Trophoblast cell (in vitro differentiated cells and primary cell): Measurements from ENCODE around the gene SPAG17.
A peak's percentile ranks its signal among the peaks of the same experiment; 100 is the strongest.

Experiments
- DNase-seq, 2 donors: peaks; one replicate each; pipeline ENCODE4 v3.0.0-alpha.2; 2016
- H2AFZ ChIP-seq: 2 replicates; pipeline ENCODE4 v1.6.1; 2013; ENCODE audit warnings: low read length, moderate library complexity, mild to moderate bottlenecking; ENCODE audit not compliant: insufficient read depth, poor library complexity
- H2AK5ac ChIP-seq: 2 replicates; pipeline ENCODE4 v1.6.1; 2013; ENCODE audit warnings: mild to moderate bottlenecking, low read length
- H2BK120ac ChIP-seq: 2 replicates; pipeline ENCODE4 v1.6.1; 2013; ENCODE audit warnings: low read length, mild to moderate bottlenecking, moderate library complexity; ENCODE audit not compliant: insufficient read depth, poor library complexity
- H2BK12ac ChIP-seq: 2 replicates; pipeline ENCODE4 v1.6.1; 2013; ENCODE audit warnings: mild to moderate bottlenecking, low read length, moderate library complexity
- H2BK5ac ChIP-seq: 2 replicates; pipeline ENCODE4 v1.6.1; 2013; ENCODE audit warnings: low read length, low read depth, moderate library complexity, mild to moderate bottlenecking; ENCODE audit not compliant: poor library complexity
- H3K14ac ChIP-seq: 2 replicates; pipeline ENCODE4 v1.6.1; 2013; ENCODE audit warnings: mild to moderate bottlenecking, low read length
- H3K18ac ChIP-seq: 2 replicates; pipeline ENCODE4 v1.6.1; 2013; ENCODE audit warnings: mild to moderate bottlenecking, low read length
- H3K23ac ChIP-seq: 2 replicates; pipeline ENCODE4 v1.6.1; 2013; ENCODE audit warnings: low read length
- H3K27ac ChIP-seq: 2 replicates; pipeline ENCODE4 v1.5.1; 2013; ENCODE audit warnings: low read depth, mild to moderate bottlenecking, inconsistent platforms, low read length, moderate library complexity
- H3K27me3 ChIP-seq: 2 replicates; pipeline ENCODE4 v1.6.1; 2013; ENCODE audit warnings: inconsistent platforms, mild to moderate bottlenecking, low read length, moderate library complexity; ENCODE audit not compliant: insufficient read depth
- H3K36me3 ChIP-seq, 2 experiments: 1 replicate in 1 of 2; 2 replicates in 1 of 2; pipeline ENCODE4 v1.6.1; 2013; ENCODE audit warnings: low read length in 2 of 2, mild to moderate bottlenecking in 2 of 2, moderate library complexity in 1 of 2; ENCODE audit not compliant: insufficient read depth in 2 of 2, control insufficient read depth in 1 of 2
- H3K4ac ChIP-seq: 2 replicates; pipeline ENCODE4 v1.6.1; 2013; ENCODE audit warnings: low read depth, mild to moderate bottlenecking, low read length, moderate library complexity
- H3K4me1 ChIP-seq, 2 experiments: 1 replicate in 1 of 2; 2 replicates in 1 of 2; pipeline ENCODE4 v1.6.1; 2013; ENCODE audit warnings: low read length in 2 of 2, mild to moderate bottlenecking in 2 of 2, moderate library complexity in 1 of 2; ENCODE audit not compliant: insufficient read depth in 2 of 2, control insufficient read depth in 1 of 2
- H3K4me2 ChIP-seq: 2 replicates; pipeline ENCODE4 v1.6.1; 2013; ENCODE audit warnings: inconsistent platforms, mild to moderate bottlenecking, low read length, moderate library complexity
- H3K4me3 ChIP-seq: 2 replicates; pipeline ENCODE4 v1.5.1; 2013; ENCODE audit warnings: mild to moderate bottlenecking, low read depth, low read length, inconsistent platforms
- H3K79me1 ChIP-seq: one replicate; pipeline ENCODE4 v1.6.1; 2013; ENCODE audit warnings: low read length
- H3K79me2 ChIP-seq: 2 replicates; pipeline ENCODE4 v1.6.1; 2013; ENCODE audit warnings: low read length, mild to moderate bottlenecking; ENCODE audit not compliant: control insufficient read depth, insufficient read depth, poor library complexity
- H3K9ac ChIP-seq: 2 replicates; pipeline ENCODE4 v1.6.1; 2013; ENCODE audit warnings: mild to moderate bottlenecking, low read length
- H3K9me3 ChIP-seq: 2 replicates; pipeline ENCODE4 v1.6.1; 2013; ENCODE audit warnings: low read depth, mild to moderate bottlenecking, control low read depth, inconsistent platforms, low read length; ENCODE audit not compliant: insufficient read depth
- H4K12ac ChIP-seq: 2 replicates; pipeline ENCODE4 v1.6.1; 2013; ENCODE audit warnings: low read depth, mild to moderate bottlenecking, low read length, moderate library complexity
- H4K8ac ChIP-seq: 2 replicates; pipeline ENCODE4 v1.6.1; 2013; ENCODE audit warnings: low read depth, mild to moderate bottlenecking, low read length, moderate library complexity
- H4K91ac ChIP-seq: one replicate; pipeline ENCODE4 v1.6.1; 2013; ENCODE audit warnings: low read depth, mild to moderate bottlenecking, low read length, moderate library complexity
- WGBS: extraction: QIAGEN DNeasy Blood & Tissue Kit; methylation state at CpG from one replicate; pipeline ENCODE4 v1.1.7; 2013; ENCODE audit warnings: missing lambda C conversion rate; ENCODE audit not compliant: insufficient read length, insufficient coverage; ENCODE audit errors: extremely low coverage; 5-methylcytosine and 5-hydroxymethylcytosine counted together

SPAG17 gene

GRCh38 chr1:118143121-118143520 lies 41.9 kb downstream of the SPAG17 start:
- H4K91ac ChIP-seq = no peak overlapping the region
- no peak overlapping the region for H2AK5ac ChIP-seq
- no peak overlapping the region for H2AFZ ChIP-seq
- peaks cover 0 to 1% of the 10 kb centered on the region in 2 experiments for H3K4me1 ChIP-seq
- H4K8ac ChIP-seq = no peak overlapping the region
- H3K9ac ChIP-seq = no peak overlapping the region
- H3K18ac ChIP-seq = no peak overlapping the region
- no peaks in the 10 kb centered on the region for H3K9me3 ChIP-seq
- no peak overlapping the region for H3K27ac ChIP-seq
- no peak overlapping the region for H3K4me3 ChIP-seq
- H3K23ac ChIP-seq = no peak overlapping the region
- H4K12ac ChIP-seq = no peak overlapping the region
- no peaks in the 10 kb centered on the region for H3K36me3 ChIP-seq
- H3K4ac ChIP-seq = no peak overlapping the region
- no peaks in the 10 kb centered on the region for H3K79me2 ChIP-seq
- H3K14ac ChIP-seq = no peak overlapping the region
- WGBS = no CpG with 5 or more reads among the region's 1 CpG
- no peaks in the 10 kb centered on the region for H3K79me1 ChIP-seq
- H3K27me3 ChIP-seq = no peaks in the 10 kb centered on the region
- DNase-seq = peak in 1 of 2 donors; percentile 84
- no peak overlapping the region for H3K4me2 ChIP-seq
- no peak overlapping the region for H2BK5ac ChIP-seq
- no peak overlapping the region for H2BK12ac ChIP-seq
- H2BK120ac ChIP-seq = no peak overlapping the region

DNA sequence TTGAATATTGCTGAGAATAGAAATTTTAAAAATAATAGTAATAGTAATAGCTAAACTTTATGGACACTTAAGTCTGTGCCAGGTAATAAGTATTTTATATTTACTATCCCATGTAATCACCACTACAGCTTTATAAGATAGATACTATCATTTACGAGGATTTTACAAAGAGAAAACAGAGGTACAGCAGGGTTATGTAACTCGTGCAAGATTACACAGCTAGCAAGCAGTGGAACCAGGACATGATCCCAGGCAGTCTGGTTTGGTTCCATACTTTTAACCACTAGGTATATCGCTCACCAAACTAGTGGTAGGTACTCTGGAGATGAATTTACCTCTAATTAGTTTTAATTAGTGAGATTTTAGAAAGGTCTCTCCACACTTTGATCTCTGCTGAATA lies 42.5 kb downstream of the SPAG17 start:
- Histone ChIP-seq H2BK12ac (no peak overlapping the region), H3K9me3 (no peaks in the 10 kb centered on the region), H3K36me3 (no peaks in the 10 kb centered on the region), H3K18ac (no peak overlapping the region), H3K4me1 (no peaks in the 10 kb centered on the region), H3K23ac (no peak overlapping the region), H4K8ac (no peak overlapping the region), H3K9ac (no peak overlapping the region), H2AK5ac (no peak overlapping the region), H3K4me3 (no peak overlapping the region), H3K27ac (no peak overlapping the region), H4K12ac (no peak overlapping the region), H3K27me3 (no peaks in the 10 kb centered on the region), H3K79me2 (no peaks in the 10 kb centered on the region), H4K91ac (no peak overlapping the region), H2AFZ (no peak overlapping the region), H3K14ac (no peak overlapping the region), H2BK120ac (no peak overlapping the region), H3K79me1 (no peaks in the 10 kb centered on the region), H2BK5ac (no peak overlapping the region), H3K4ac (no peak overlapping the region), H3K4me2 (no peak overlapping the region)
- WGBS = no CpG with 5 or more reads among the region's 3 CpGs
- no peak for DNase-seq

GRCh38 chr1:118137900-118138299 lies 47.1 kb downstream of the SPAG17 start:
- Histone ChIP-seq H3K4me3 (no peak overlapping the region), H3K79me1 (no peaks in the 10 kb centered on the region), H4K8ac (no peak overlapping the region), H4K12ac (no peak overlapping the region), H3K4me2 (no peak overlapping the region), H3K9me3 (no peaks in the 10 kb centered on the region), H2BK120ac (no peak overlapping the region), H3K14ac (no peak overlapping the region), H4K91ac (no peak overlapping the region), H3K9ac (no peak overlapping the region), H3K27me3 (no peaks in the 10 kb centered on the region), H3K79me2 (no peaks in the 10 kb centered on the region), H3K27ac (no peak overlapping the region), H2BK12ac (no peak overlapping the region), H3K4me1 (peaks cover 1 to 3% of the 10 kb centered on the region in 2 experiments), H2BK5ac (no peak overlapping the region), H3K36me3 (no peaks in the 10 kb centered on the region), H3K18ac (no peak overlapping the region), H3K23ac (no peak overlapping the region), H3K4ac (no peak overlapping the region), H2AK5ac (no peak overlapping the region), H2AFZ (no peak overlapping the region)
- no peak for DNase-seq
- no CpG with 5 or more reads among the region's 3 CpGs for WGBS

- no peak overlapping the region for H2AFZ ChIP-seq
- H3K9ac ChIP-seq = no peak overlapping the region
- H3K9me3 ChIP-seq = no peaks in the 10 kb centered on the region
- DNase-seq = peak; percentile 34 to 43
- H3K4me1 ChIP-seq = peaks cover 1 to 3% of the 10 kb centered on the region in 2 experiments
- no CpG with 5 or more reads among the region's 8 CpGs for WGBS
- H2BK120ac ChIP-seq = no peak overlapping the region
- H3K4me2 ChIP-seq = no peak overlapping the region
- no peaks in the 10 kb centered on the region for H3K27me3 ChIP-seq
- no peak overlapping the region for H2AK5ac ChIP-seq
- no peak overlapping the region for H4K12ac ChIP-seq
- H3K18ac ChIP-seq = no peak overlapping the region
- no peak overlapping the region for H3K4me3 ChIP-seq
- H2BK5ac ChIP-seq = no peak overlapping the region
- no peaks in the 10 kb centered on the region for H3K79me1 ChIP-seq
- H2BK12ac ChIP-seq = no peak overlapping the region
- H3K4ac ChIP-seq = no peak overlapping the region
- H3K27ac ChIP-seq = no peak overlapping the region
- no peak overlapping the region for H3K14ac ChIP-seq
- no peaks in the 10 kb centered on the region for H3K79me2 ChIP-seq
- no peak overlapping the region for H4K8ac ChIP-seq
- H4K91ac ChIP-seq = no peak overlapping the region
- H3K23ac ChIP-seq = no peak overlapping the region
- H3K36me3 ChIP-seq = no peaks in the 10 kb centered on the region
Observed at GRCh38 chr1:118136187-118136941, 48.7 kb downstream of the SPAG17 start.
